EH (cell line): ENCODE results near the gene RASGRP3.

Experiments
- DNase-seq: peaks from one replicate; pipeline ENCODE4 v3.0.0-alpha.2; 2015; ENCODE audit warnings: low read depth

RASGRP3 gene

GRCh38 chr2:33581872-33582271 is 105.4 kb downstream of the RASGRP3 start:
- no peak for DNase-seq

GRCh38 chr2:33583194-33583938 is 106.9 kb downstream of the RASGRP3 start:
- DNase-seq, result peak; percentile 51

GRCh38 chr2:33586766-33587165 is 110.3 kb downstream of the RASGRP3 start:
- no peak for DNase-seq

GRCh38 chr2:33588232-33588631 is 111.8 kb downstream of the RASGRP3 start:
- DNase-seq, result no peak

DNA sequence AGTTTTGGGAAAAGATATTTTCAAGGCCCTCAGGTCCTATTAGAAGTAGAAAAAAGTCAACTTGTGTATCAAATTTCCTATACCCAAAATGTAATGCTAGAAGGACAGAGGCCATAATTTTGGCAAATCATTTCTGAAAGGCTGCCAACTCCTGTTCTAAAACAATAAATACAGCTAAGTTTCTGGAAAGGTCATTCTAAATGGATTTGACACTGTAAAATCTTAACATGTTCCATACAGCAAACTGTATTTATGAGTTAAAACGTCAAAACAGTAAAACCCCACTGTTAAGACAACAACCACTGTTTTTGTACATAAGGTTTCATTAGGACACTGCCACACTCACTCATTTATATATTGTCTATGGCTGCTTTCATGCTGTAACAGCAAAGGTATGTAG is 113.0 kb downstream of the RASGRP3 start:
- peak; percentile 34 for DNase-seq

DNA sequence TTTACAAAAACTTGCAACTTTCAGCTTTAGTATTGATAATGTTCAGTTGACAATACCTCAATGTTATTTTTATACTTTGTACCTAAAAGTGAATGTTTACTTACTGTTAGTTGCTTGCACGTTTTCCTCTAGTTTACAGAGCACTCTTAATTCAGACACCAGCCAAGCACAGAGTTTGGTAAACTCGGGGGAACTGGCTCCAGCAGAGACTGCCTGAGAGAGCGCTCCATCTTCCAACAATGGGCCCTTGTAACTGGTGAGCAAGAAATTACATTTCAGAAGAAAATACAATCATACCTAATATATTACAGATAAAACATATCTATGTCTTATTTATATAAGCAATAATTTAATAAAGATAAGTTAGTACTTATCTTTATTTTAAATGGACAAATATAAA is 118.9 kb downstream of the RASGRP3 start:
- no peak for DNase-seq

DNA sequence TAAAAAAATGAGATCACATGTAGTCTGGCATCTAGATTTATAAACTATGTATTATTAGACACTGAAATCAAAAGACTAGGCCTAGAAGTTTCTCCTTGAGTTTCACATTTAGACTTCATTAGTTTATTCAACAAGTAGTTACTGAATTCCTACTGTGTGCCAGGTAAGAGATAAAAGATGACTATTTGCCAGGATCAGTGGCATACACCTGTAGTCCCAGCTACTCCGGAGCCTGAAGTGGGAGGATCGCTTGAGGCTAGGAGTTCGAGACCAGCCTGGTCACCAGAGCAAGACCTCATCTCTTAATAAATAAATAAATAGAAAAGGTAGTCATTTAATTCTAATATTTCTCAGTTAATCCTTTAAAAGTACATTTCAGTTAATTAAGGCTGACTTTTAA is 120.6 kb downstream of the RASGRP3 start:
- no peak for DNase-seq

DNA sequence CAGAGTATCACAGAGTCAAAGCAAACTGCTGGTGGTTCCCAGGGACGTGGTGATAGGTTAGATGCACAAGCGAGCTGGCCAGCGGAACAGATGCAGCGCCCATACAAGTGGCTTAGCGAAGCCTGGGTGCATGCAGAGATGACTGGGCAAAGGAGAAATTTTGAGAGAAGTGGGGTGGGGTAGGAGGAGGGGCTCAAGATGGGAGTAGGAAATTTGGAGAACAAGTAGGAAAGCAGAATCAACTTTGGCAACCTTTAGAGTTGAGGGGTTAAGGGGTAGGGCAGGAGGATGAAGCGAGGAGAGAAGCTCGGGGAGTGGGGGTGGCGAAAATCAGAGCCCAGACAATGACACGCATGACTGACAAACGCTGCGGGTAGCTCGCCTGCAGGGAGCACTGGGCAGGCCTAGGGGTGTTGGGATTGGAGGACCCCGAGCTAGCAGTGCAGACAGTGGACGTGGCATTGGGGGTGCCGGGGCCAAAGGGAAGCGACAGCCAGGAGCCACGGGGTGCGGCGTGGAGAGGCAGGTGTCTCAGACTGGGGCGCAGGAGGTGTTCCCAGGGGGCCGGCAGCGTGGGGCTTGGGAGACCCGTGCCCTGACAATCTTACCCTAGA is 122.2 kb downstream of the RASGRP3 start:
- peak; percentile 71 for DNase-seq

DNA sequence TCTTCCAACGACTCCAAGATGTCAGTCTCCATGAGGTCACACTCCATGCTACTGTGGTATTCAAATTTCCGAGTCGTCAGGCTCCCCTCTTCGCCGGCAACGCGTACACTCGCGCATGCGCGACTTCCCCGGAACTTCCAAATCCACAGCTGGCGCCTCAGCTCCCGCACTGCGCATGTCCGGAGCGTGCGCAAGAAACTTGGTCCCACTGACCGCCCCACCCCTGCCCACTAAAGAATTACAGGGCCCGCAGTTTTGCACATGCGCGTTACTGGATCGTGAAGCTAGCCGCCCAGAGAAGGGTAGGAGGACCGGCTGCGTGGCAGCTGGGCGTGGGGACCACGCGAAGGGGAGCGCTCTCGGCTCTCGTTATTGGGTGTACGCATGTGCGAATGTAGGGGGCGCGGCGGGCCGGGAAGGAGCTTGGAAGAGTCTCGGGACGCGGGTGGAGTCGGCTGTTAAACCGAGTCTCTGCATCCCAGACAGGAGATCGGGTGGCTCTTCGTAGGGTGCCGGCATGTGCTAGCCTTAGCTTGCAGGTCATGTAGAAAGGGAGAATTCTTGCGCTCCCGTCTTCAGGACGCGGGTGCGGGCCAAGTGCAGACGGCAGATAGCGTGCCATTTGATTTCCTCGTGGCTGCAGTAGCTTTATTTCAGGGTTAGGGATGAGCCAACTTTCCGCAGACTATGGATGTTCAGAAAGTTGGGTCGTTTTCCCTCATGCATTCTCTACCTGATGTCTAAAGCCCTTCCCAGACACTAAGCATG is 122.9 kb downstream of the RASGRP3 start, which contains the start of gene FAM98A:
TSS of gene FAM98A (minus strand) at position 125 of the 768 bp plus-strand sequence. CDS start at position 47, 78 bp downstream.
- DNase-seq, result peak; percentile 100

- no peak for DNase-seq
These were observed 123.4 kb downstream of the RASGRP3 start for GRCh38 chr2:33599943-33600192.

DNA sequence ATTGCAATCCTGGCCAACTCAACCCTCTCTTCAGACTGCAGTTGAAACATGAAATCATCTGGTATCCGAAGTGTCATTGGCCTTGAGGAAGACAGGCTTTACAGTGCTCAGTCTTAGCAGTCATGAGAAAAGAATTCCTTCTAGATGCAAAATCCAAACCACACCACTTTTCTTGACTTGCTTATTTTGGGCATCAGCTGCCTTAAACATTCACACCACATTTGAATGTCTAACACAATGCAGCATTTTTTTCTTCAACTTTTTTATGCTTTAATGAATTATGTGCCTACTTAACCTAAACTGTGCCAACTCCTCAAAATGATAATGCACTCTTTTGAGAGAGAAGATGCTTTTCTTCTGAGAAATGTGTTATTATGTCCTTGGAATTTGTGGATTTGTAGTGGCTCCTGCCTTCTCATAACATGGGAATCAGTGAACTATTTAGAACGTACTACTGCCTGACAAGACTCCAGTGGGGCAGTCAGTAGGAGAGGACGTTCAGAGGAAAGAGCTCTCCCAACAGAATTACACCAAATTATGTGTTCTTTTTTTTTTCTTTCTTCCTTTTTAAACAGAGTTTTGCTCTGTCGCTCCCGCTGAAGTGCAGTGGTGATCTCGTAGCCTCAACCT is 125.9 kb downstream of the RASGRP3 start:
- DNase-seq, result peak; percentile 72

GRCh38 chr2:33603416-33603815 is 127.0 kb downstream of the RASGRP3 start:
- DNase-seq, result no peak

GRCh38 chr2:33605056-33605455 is 128.6 kb downstream of the RASGRP3 start:
- DNase-seq, result no peak

GRCh38 chr2:33606100-33606499 is 129.7 kb downstream of the RASGRP3 start:
- peak; percentile 32 for DNase-seq

DNA sequence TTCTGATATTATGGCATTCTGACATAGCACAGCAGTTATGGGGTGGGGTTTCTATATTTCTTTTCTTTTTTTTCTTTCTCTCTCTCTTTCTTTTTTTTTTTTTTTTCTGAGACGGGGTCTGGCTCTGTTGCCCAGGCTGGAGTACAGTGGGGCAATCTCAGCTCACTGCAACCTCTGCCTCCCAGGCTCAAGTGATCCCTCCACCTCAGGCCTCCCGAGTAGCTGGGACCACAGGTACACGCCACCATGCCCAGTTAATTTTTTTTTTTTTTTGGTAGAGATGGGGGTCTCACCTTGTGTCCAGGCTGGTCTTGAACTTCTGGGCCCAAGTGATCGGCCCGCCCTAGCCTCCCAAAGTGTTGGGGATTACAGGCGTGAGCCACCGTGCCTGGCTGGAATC is 130.2 kb downstream of the RASGRP3 start:
- no peak for DNase-seq

- no peak for DNase-seq
These were observed 130.8 kb downstream of the RASGRP3 start for GRCh38 chr2:33607251-33607721.

GRCh38 chr2:33607905-33608304 is 131.5 kb downstream of the RASGRP3 start:
- DNase-seq, result no peak

GRCh38 chr2:33614190-33614589 is 137.7 kb downstream of the RASGRP3 start:
- no peak for DNase-seq
